ENCODE measurements around the gene BOLA3.
"Not testable (repeated sequence)": the region's sequence is repeated elsewhere in the genome, so short reads cannot be mapped to it uniquely, and the experiment has no call there.

BOLA3 gene

GRCh38 chr2:74101574-74102300 lies 46.0 kb downstream of the BOLA3 start:
- no peak for DNase-seq

- DNase-seq, result no peak
These were observed 47.2 kb downstream of the BOLA3 start for GRCh38 chr2:74100254-74101216.

GRCh38 chr2:74099835-74100234 lies 47.9 kb downstream of the BOLA3 start:
- DNase-seq, result no peak

GRCh38 chr2:74099271-74099670 lies 48.4 kb downstream of the BOLA3 start:
- no peak for DNase-seq

- DNase-seq, result no peak
These were observed 50.1 kb downstream of the BOLA3 start for GRCh38 chr2:74097574-74097973.

- DNase-seq, result no peak
These were observed 51.7 kb downstream of the BOLA3 start for GRCh38 chr2:74096052-74096451.

GRCh38 chr2:74095632-74096031 lies 52.1 kb downstream of the BOLA3 start:
- no peak for DNase-seq

- DNase-seq, result no peak
These were observed 53.4 kb downstream of the BOLA3 start for GRCh38 chr2:74094291-74094690.

- DNase-seq, result no peak
These were observed 53.9 kb downstream of the BOLA3 start for GRCh38 chr2:74093840-74094239.

- DNase-seq, result no peak
These were observed 54.3 kb downstream of the BOLA3 start for GRCh38 chr2:74093426-74093825.

- no peak for DNase-seq
These were observed 55.4 kb downstream of the BOLA3 start for GRCh38 chr2:74092275-74092674.

- no peak for DNase-seq
These were observed 56.3 kb downstream of the BOLA3 start for GRCh38 chr2:74091391-74091790.

- no peak for DNase-seq
These were observed 57.6 kb downstream of the BOLA3 start for GRCh38 chr2:74089816-74090745.

- not testable (repeated sequence) for DNase-seq
These were observed 59.0 kb downstream of the BOLA3 start for GRCh38 chr2:74088676-74089075.

GRCh38 chr2:74087696-74088095 lies 60.0 kb downstream of the BOLA3 start:
- no peak for DNase-seq

- DNase-seq, result no peak
These were observed 61.7 kb downstream of the BOLA3 start for GRCh38 chr2:74086021-74086420.

All from activated T-cell treated with anti-CD3 and anti-CD28 coated beads, Interleukin-2, amount 50 U/mL, for 1 hour (primary cell).